GM23338 (cell line): Measurements from ENCODE around the gene IRX5. TPM values are rescaled to one million over a fixed set of nuclear protein-coding genes. Genes with fewer than 3 reads are reported as not detected.

Experiments used
- ATAC-seq: fragments of 200-7000 bp; cut with Tn5 transposase; 3 replicates; pipeline ENCODE4 v1.9.1; 2020
- DNase-seq: peaks from one replicate; pipeline ENCODE4 v3.0.0-alpha.2; 2015; ENCODE audit warnings: low spot score
- H2AFZ ChIP-seq: fragments of 200-600 bp; sonication (generic); 2 replicates; pipeline ENCODE4 v1.8.0; 2016; ENCODE audit warnings: antibody characterized with exemption, mild to moderate bottlenecking, moderate library complexity
- H3F3A ChIP-seq: fragments of 200-600 bp; sonication (generic); replicated peaks from 2 replicates; pipeline ENCODE4 v1.8.0; 2017; ENCODE audit warnings: antibody characterized with exemption, mixed run types, low read depth
- H3K27ac ChIP-seq: fragments of 200-600 bp; sonication (generic); 2 replicates; pipeline ENCODE4 v1.6.1; 2016; ENCODE audit warnings: low read depth
- H3K27me3 ChIP-seq: fragments of 200-600 bp; sonication (generic); 2 replicates; pipeline ENCODE4 v1.8.0; 2016; ENCODE audit warnings: mild to moderate bottlenecking, mixed run types, moderate library complexity; ENCODE audit not compliant: insufficient read depth
- H3K36me3 ChIP-seq: fragments of 200-600 bp; sonication (generic); 2 replicates; pipeline ENCODE4 v1.8.0; 2016; ENCODE audit warnings: mild to moderate bottlenecking; ENCODE audit not compliant: insufficient read depth
- H3K4me1 ChIP-seq: fragments of 200-600 bp; sonication (generic); 2 replicates; pipeline ENCODE4 v1.8.0; 2016; ENCODE audit warnings: mild to moderate bottlenecking, moderate library complexity; ENCODE audit not compliant: insufficient read depth
- H3K4me2 ChIP-seq: fragments of 200-600 bp; sonication (generic); 2 replicates; pipeline ENCODE4 v1.7.1; 2017; ENCODE audit warnings: mixed run types
- H3K4me3 ChIP-seq: fragments of 200-600 bp; sonication (generic); 2 replicates; pipeline ENCODE4 v1.6.1; 2016; ENCODE audit warnings: mixed run types
- H3K79me2 ChIP-seq: fragments of 200-600 bp; sonication (generic); replicated peaks from 2 replicates; pipeline ENCODE4 v1.8.0; 2017; ENCODE audit warnings: mild to moderate bottlenecking; ENCODE audit not compliant: insufficient read depth
- H3K9me2 ChIP-seq: fragments of 200-600 bp; sonication (generic); 2 replicates; pipeline ENCODE4 v1.8.0; 2017; ENCODE audit not compliant: insufficient read depth
- H4K20me1 ChIP-seq: fragments of 200-600 bp; sonication (generic); replicated peaks from 2 replicates; pipeline ENCODE4 v1.8.0; 2017; ENCODE audit warnings: mild to moderate bottlenecking; ENCODE audit not compliant: insufficient read depth
- H3K27ac Mint-ChIP-seq: 2 replicates; pipeline ENCODE4 v1.8.0; 2020; ENCODE audit warnings: inconsistent platforms, mild to moderate bottlenecking, moderate library complexity, mixed read lengths
- H3K27me3 Mint-ChIP-seq: 3 replicates; pipeline ENCODE4 v1.8.0; 2022; ENCODE audit warnings: low read depth, mild to moderate bottlenecking, moderate library complexity, mixed read lengths, inconsistent platforms; ENCODE audit not compliant: insufficient read depth, poor library complexity
- H3K36me3 Mint-ChIP-seq: 3 replicates; pipeline ENCODE4 v1.8.0; 2021; ENCODE audit warnings: low read depth, mild to moderate bottlenecking, inconsistent platforms, moderate library complexity, mixed read lengths
- H3K4me1 Mint-ChIP-seq: 3 replicates; pipeline ENCODE4 v1.8.0; 2020; ENCODE audit warnings: mild to moderate bottlenecking, inconsistent platforms, mixed read lengths
- H3K4me3 Mint-ChIP-seq: 3 replicates; pipeline ENCODE4 v1.8.0; 2021; ENCODE audit warnings: moderate library complexity, mild to moderate bottlenecking, inconsistent platforms, mixed read lengths
- H3K9me3 Mint-ChIP-seq: 3 replicates; pipeline ENCODE4 v1.8.0; 2020; ENCODE audit warnings: moderate library complexity, mild to moderate bottlenecking, inconsistent platforms, mixed read lengths
- CREB1 ChIP-seq: fragments of 250-450 bp; sonication (Bioruptor Pico); IDR thresholded peaks from 2 replicates; pipeline ENCODE4 v1.5.0; 2020; ENCODE audit warnings: low read depth, mild to moderate bottlenecking, moderate library complexity
- EZH2 ChIP-seq: fragments of 200-600 bp; sonication (generic); IDR thresholded peaks from one replicate; pipeline ENCODE4 v1.8.0; 2017; ENCODE audit warnings: antibody characterized with exemption, mild to moderate bottlenecking, low read depth; ENCODE audit not compliant: unreplicated experiment
- EZH2phosphoT487 ChIP-seq: fragments of 200-600 bp; sonication (generic); IDR thresholded peaks from one replicate; pipeline ENCODE4 v1.8.1; 2018; ENCODE audit warnings: antibody characterized with exemption; ENCODE audit not compliant: unreplicated experiment
- JUNB ChIP-seq: IDR thresholded peaks from one replicate; pipeline ENCODE4 v1.6.1; 2016; ENCODE audit warnings: antibody characterized with exemption; ENCODE audit not compliant: unreplicated experiment
- NANOG ChIP-seq: IDR thresholded peaks from 2 replicates; pipeline ENCODE4 v1.6.1; 2016; ENCODE audit warnings: antibody characterized with exemption, borderline replicate concordance
- POLR2AphosphoS5 ChIP-seq: IDR thresholded peaks from 2 replicates; pipeline ENCODE4 v1.6.1; 2016; ENCODE audit warnings: antibody characterized with exemption, low read depth
- STAT1 ChIP-seq: IDR thresholded peaks from one replicate; pipeline ENCODE4 v1.6.1; 2016; ENCODE audit warnings: antibody characterized with exemption; ENCODE audit not compliant: unreplicated experiment
- ZNF114 ChIP-seq: fragments of 250-450 bp; sonication (Bioruptor Pico); IDR thresholded peaks from 2 replicates; pipeline ENCODE4 v1.5.0; 2020; ENCODE audit warnings: mild to moderate bottlenecking, moderate library complexity
- ZNF331 ChIP-seq: fragments of 250-450 bp; sonication (Bioruptor Pico); IDR thresholded peaks from 2 replicates; pipeline ENCODE4 v1.5.0; 2020; ENCODE audit warnings: low read depth, mild to moderate bottlenecking, moderate library complexity
- polyA plus RNA-seq: library from polyadenylated mRNA; unstranded; fragments of >200 nt; fragmentation: Nextera tagmentation; extraction: Ambion mirVana; gene quantifications from 2 replicates; pipeline ENCODE4 v1.2.1, GENCODE V29; 2016
- total RNA-seq: library from RNA; depleted of rRNA; stranded (reverse); fragments of >200 nt; shearing (Covaris generic); gene quantifications from 2 replicates; pipeline ENCODE4 v1.2.3, GENCODE V29; 2014
- TF ChIP-seq, protein P1 (sequence below), 2 experiments: fragments of 200-600 bp in 1 of 2; sonication (generic) in 1 of 2; conservative IDR thresholded peaks; 2 replicates each; pipeline versions ENCODE4 v1.5.1 to v1.6.1; 2016 to 2017; ENCODE audit warnings: antibody characterized with exemption in 2 of 2, low read depth in 2 of 2, mild to moderate bottlenecking in 2 of 2, moderate library complexity in 1 of 2
- TF ChIP-seq, protein P2 (sequence below): fragments of 250-450 bp; sonication (Bioruptor Pico); IDR thresholded peaks from 2 replicates; pipeline ENCODE4 v1.5.0; 2020; ENCODE audit warnings: mild to moderate bottlenecking, moderate library complexity
- TF ChIP-seq, protein P3 (sequence below): IDR thresholded peaks from 2 replicates; pipeline ENCODE4 v1.6.1; 2016; ENCODE audit warnings: antibody characterized with exemption

IRX5 gene
- total and polyA plus RNA-seq, 2 experiments from 2014 or later: 0.07 to 0.39 TPM

DNA sequence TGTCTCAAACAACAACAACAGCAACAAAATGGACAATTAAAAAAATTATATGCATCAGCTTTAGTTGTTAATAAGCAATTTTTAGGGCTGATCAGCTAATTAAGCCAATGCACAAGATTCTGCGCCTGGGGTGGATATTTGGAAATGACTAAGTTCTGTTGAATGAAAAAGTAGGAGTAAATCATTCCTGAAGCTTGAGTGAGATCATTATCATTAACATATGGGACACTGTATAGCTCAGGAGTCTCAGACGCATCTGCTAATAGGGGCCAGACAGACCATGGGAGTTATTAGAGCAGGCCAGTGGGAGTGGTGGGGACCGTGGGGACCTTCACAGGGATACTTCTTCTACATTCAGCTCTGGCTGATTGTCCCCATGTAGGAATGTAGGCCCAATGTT is 22.8 kb downstream of the IRX5 start:
- Mint-ChIP-seq H3K27ac (no peak overlapping the region), H3K27me3 (peaks cover 6% of the 10 kb centered on the region), H3K36me3 (no peaks in the 10 kb centered on the region), H3K4me3 (no peak overlapping the region), H3K4me1 (peaks cover 7% of the 10 kb centered on the region; the same call in 2 of the 3 replicates), H3K9me3 (no peaks in the 10 kb centered on the region; the same call in 2 of the 3 replicates)
- no peak for ATAC-seq
- peaks cover 6% of the 10 kb centered on the region for H3K4me1 ChIP-seq
- H3F3A ChIP-seq: no peaks in the 10 kb centered on the region
- H3K36me3 ChIP-seq: no peaks in the 10 kb centered on the region
- H4K20me1 ChIP-seq: no peaks in the 10 kb centered on the region
- no peak overlapping the region for H3K4me3 ChIP-seq
- no peak for DNase-seq
- no peak overlapping the region for H3K4me2 ChIP-seq
- no peak overlapping the region for H3K27ac ChIP-seq
- H3K79me2 ChIP-seq: no peaks in the 10 kb centered on the region
- no peaks in the 10 kb centered on the region for H3K27me3 ChIP-seq
- H3K9me2 ChIP-seq: peaks cover 5% of the 10 kb centered on the region; the same call in 1 of the 2 replicates
- no peak overlapping the region for H2AFZ ChIP-seq
- TF ChIP-seq JUNB (no peak), EZH2phosphoT487 (no peak)

DNA sequence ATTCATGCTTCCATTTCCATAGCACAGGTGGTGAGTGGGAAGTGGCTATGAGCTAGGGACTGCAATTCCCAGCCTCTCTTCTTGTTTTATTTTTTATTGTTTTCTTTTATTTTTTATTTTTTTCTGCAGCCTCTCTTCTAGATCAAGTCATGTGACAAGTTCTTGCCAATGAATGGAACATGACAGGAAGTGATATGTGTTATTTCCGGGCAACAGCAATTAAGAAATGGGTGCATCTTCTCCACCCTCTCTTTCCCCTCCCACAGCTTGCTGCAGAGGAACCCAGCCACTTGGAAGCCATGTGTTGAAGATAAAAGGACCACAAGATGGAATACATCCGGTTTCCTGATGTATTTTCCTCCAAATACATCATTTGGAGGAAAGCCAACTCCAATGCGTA is 23.6 kb downstream of the IRX5 start:
- H3K4me1 Mint-ChIP-seq: peaks cover 7% of the 10 kb centered on the region; the same call in 2 of the 3 replicates
- Histone ChIP-seq H3K4me2 (no peak overlapping the region), H2AFZ (no peak overlapping the region), H3K27ac (no peak overlapping the region), H4K20me1 (no peaks in the 10 kb centered on the region), H3F3A (no peaks in the 10 kb centered on the region), H3K79me2 (no peaks in the 10 kb centered on the region), H3K9me2 (peaks cover 5% of the 10 kb centered on the region; the same call in 1 of the 2 replicates), H3K4me3 (no peak overlapping the region), H3K27me3 (no peaks in the 10 kb centered on the region), H3K36me3 (no peaks in the 10 kb centered on the region), H3K4me1 (peaks cover 6% of the 10 kb centered on the region)
- no peaks in the 10 kb centered on the region; the same call in 2 of the 3 replicates for H3K9me3 Mint-ChIP-seq
- H3K27me3 Mint-ChIP-seq: peaks cover 2% of the 10 kb centered on the region
- H3K36me3 Mint-ChIP-seq: no peaks in the 10 kb centered on the region
- no peak overlapping the region for H3K27ac Mint-ChIP-seq
- no peak for ATAC-seq
- no peak for DNase-seq
- H3K4me3 Mint-ChIP-seq: no peak overlapping the region
- no peak for TF ChIP-seq POLR2AphosphoS5
- TF ChIP-seq JUNB: no peak
- TF ChIP-seq ZNF114 (CRISPR knock-in tag): no peak
- TF ChIP-seq, protein P1, sequence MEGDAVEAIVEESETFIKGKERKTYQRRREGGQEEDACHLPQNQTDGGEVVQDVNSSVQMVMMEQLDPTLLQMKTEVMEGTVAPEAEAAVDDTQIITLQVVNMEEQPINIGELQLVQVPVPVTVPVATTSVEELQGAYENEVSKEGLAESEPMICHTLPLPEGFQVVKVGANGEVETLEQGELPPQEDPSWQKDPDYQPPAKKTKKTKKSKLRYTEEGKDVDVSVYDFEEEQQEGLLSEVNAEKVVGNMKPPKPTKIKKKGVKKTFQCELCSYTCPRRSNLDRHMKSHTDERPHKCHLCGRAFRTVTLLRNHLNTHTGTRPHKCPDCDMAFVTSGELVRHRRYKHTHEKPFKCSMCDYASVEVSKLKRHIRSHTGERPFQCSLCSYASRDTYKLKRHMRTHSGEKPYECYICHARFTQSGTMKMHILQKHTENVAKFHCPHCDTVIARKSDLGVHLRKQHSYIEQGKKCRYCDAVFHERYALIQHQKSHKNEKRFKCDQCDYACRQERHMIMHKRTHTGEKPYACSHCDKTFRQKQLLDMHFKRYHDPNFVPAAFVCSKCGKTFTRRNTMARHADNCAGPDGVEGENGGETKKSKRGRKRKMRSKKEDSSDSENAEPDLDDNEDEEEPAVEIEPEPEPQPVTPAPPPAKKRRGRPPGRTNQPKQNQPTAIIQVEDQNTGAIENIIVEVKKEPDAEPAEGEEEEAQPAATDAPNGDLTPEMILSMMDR (conservative IDR thresholded peaks at IDR 0.05; ENCODE audit: low read depth in 2 of 2): no peak
- TF ChIP-seq EZH2: no peak
- TF ChIP-seq, protein P2, sequence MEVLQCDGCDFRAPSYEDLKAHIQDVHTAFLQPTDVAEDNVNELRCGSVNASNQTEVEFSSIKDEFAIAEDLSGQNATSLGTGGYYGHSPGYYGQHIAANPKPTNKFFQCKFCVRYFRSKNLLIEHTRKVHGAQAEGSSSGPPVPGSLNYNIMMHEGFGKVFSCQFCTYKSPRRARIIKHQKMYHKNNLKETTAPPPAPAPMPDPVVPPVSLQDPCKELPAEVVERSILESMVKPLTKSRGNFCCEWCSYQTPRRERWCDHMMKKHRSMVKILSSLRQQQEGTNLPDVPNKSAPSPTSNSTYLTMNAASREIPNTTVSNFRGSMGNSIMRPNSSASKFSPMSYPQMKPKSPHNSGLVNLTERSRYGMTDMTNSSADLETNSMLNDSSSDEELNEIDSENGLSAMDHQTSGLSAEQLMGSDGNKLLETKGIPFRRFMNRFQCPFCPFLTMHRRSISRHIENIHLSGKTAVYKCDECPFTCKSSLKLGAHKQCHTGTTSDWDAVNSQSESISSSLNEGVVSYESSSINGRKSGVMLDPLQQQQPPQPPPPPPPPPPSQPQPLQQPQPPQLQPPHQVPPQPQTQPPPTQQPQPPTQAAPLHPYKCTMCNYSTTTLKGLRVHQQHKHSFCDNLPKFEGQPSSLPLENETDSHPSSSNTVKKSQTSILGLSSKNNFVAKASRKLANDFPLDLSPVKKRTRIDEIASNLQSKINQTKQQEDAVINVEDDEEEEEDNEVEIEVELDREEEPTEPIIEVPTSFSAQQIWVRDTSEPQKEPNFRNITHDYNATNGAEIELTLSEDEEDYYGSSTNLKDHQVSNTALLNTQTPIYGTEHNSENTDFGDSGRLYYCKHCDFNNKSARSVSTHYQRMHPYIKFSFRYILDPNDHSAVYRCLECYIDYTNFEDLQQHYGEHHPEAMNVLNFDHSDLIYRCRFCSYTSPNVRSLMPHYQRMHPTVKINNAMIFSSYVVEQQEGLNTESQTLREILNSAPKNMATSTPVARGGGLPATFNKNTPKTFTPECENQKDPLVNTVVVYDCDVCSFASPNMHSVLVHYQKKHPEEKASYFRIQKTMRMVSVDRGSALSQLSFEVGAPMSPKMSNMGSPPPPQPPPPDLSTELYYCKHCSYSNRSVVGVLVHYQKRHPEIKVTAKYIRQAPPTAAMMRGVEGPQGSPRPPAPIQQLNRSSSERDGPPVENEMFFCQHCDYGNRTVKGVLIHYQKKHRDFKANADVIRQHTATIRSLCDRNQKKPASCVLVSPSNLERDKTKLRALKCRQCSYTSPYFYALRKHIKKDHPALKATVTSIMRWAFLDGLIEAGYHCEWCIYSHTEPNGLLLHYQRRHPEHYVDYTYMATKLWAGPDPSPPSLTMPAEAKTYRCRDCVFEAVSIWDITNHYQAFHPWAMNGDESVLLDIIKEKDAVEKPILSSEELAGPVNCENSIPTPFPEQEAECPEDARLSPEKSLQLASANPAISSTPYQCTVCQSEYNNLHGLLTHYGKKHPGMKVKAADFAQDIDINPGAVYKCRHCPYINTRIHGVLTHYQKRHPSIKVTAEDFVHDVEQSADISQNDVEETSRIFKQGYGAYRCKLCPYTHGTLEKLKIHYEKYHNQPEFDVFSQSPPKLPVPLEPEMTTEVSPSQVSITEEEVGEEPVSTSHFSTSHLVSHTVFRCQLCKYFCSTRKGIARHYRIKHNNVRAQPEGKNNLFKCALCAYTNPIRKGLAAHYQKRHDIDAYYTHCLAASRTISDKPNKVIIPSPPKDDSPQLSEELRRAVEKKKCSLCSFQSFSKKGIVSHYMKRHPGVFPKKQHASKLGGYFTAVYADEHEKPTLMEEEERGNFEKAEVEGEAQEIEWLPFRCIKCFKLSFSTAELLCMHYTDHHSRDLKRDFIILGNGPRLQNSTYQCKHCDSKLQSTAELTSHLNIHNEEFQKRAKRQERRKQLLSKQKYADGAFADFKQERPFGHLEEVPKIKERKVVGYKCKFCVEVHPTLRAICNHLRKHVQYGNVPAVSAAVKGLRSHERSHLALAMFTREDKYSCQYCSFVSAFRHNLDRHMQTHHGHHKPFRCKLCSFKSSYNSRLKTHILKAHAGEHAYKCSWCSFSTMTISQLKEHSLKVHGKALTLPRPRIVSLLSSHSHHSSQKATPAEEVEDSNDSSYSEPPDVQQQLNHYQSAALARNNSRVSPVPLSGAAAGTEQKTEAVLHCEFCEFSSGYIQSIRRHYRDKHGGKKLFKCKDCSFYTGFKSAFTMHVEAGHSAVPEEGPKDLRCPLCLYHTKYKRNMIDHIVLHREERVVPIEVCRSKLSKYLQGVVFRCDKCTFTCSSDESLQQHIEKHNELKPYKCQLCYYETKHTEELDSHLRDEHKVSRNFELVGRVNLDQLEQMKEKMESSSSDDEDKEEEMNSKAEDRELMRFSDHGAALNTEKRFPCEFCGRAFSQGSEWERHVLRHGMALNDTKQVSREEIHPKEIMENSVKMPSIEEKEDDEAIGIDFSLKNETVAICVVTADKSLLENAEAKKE (CRISPR knock-in tag): no peak
- TF ChIP-seq ZNF331 (CRISPR knock-in tag): no peak
- no peak for TF ChIP-seq NANOG
- no peak for TF ChIP-seq EZH2phosphoT487
- TF ChIP-seq CREB1 (CRISPR knock-in tag): no peak
- no peak for TF ChIP-seq STAT1
- TF ChIP-seq, protein P3, sequence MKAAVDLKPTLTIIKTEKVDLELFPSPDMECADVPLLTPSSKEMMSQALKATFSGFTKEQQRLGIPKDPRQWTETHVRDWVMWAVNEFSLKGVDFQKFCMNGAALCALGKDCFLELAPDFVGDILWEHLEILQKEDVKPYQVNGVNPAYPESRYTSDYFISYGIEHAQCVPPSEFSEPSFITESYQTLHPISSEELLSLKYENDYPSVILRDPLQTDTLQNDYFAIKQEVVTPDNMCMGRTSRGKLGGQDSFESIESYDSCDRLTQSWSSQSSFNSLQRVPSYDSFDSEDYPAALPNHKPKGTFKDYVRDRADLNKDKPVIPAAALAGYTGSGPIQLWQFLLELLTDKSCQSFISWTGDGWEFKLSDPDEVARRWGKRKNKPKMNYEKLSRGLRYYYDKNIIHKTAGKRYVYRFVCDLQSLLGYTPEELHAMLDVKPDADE: no peak
